ENCODE data around the gene TIMP4.

The TIMP4 gene

GRCh38 chr3:12190221-12190807 lies 31.6 kb upstream of the TIMP4 start:
- no peak for TF ChIP-seq CREB1 (IDR thresholded peaks at IDR 0.05; ENCODE audit: low read depth)
- TF ChIP-seq RAD21 (IDR thresholded peaks at IDR 0.05; ENCODE audit: low read depth) = no peak
- TF ChIP-seq REST (IDR thresholded peaks at IDR 0.05; ENCODE audit: low read depth) = no peak

- TF ChIP-seq YY1 (IDR thresholded peaks at IDR 0.05; ENCODE audit: low read depth) = no peak
- no peak for TF ChIP-seq USF1 (IDR thresholded peaks at IDR 0.05)
- no peak for TF ChIP-seq CEBPB (IDR thresholded peaks at IDR 0.05)
- no peak for TF ChIP-seq NFIC (IDR thresholded peaks at IDR 0.05)
- no peak for TF ChIP-seq TAF1 (IDR thresholded peaks at IDR 0.05; ENCODE audit: low read depth)
- no peak for TF ChIP-seq TCF12 (IDR thresholded peaks at IDR 0.05; ENCODE audit: low read depth)
- TF ChIP-seq EP300 (IDR thresholded peaks at IDR 0.05; ENCODE audit: borderline replicate concordance) = no peak
- no peak for TF ChIP-seq FOXM1 (IDR thresholded peaks at IDR 0.05; ENCODE audit: borderline replicate concordance, low read depth)
- no peak for TF ChIP-seq RAD21 (IDR thresholded peaks at IDR 0.05; ENCODE audit: low read depth)
- no peak for TF ChIP-seq ZBTB7A (IDR thresholded peaks at IDR 0.05; ENCODE audit: low read depth)
Observed at GRCh38 chr3:12188681-12189287, 30.1 kb upstream of the TIMP4 start.

GRCh38 chr3:12188328-12188648 lies 29.6 kb upstream of the TIMP4 start:
- TF ChIP-seq EP300 (IDR thresholded peaks at IDR 0.05; ENCODE audit: borderline replicate concordance) (no peak), REST (IDR thresholded peaks at IDR 0.05; ENCODE audit: low read depth) (no peak), NFIC (IDR thresholded peaks at IDR 0.05) (no peak), FOXM1 (IDR thresholded peaks at IDR 0.05; ENCODE audit: borderline replicate concordance, low read depth) (no peak)

- TF ChIP-seq ZBTB7A (IDR thresholded peaks at IDR 0.05; ENCODE audit: low read depth) (no peak), NFIC (IDR thresholded peaks at IDR 0.05) (no peak), RAD21 (IDR thresholded peaks at IDR 0.05; ENCODE audit: low read depth) (no peak), CEBPB (IDR thresholded peaks at IDR 0.05) (no peak), EGR1 (IDR thresholded peaks at IDR 0.05) (no peak), REST (IDR thresholded peaks at IDR 0.05; ENCODE audit: low read depth) (no peak), USF1 (IDR thresholded peaks at IDR 0.05) (no peak), TEAD4 (IDR thresholded peaks at IDR 0.05) (no peak), FOXM1 (IDR thresholded peaks at IDR 0.05; ENCODE audit: borderline replicate concordance, low read depth) (no peak), EP300 (IDR thresholded peaks at IDR 0.05; ENCODE audit: borderline replicate concordance) (no peak), YY1 (IDR thresholded peaks at IDR 0.05; ENCODE audit: low read depth) (no peak), TAF1 (IDR thresholded peaks at IDR 0.05; ENCODE audit: low read depth) (no peak), MAX (IDR thresholded peaks at IDR 0.05) (no peak), TCF12 (IDR thresholded peaks at IDR 0.05; ENCODE audit: low read depth) (no peak), CREB1 (IDR thresholded peaks at IDR 0.05; ENCODE audit: low read depth) (no peak)
Observed at GRCh38 chr3:12187448-12188327, 29.0 kb upstream of the TIMP4 start.

Measured in Ishikawa (cell line).